Measurements from ENCODE around the gene IGSF21. TPM values are rescaled to one million over a fixed set of nuclear protein-coding genes. Genes with fewer than 3 reads are reported as not detected.

IGSF21 gene
- total RNA-seq, 4 donors from 2014 or later: 0.11 to 2.6 (median 0.69) TPM

- no peak overlapping the region for H3K4me3 ChIP-seq (replicated peaks in 1 of 3)
- H3K27me3 ChIP-seq: no peaks in the 10 kb centered on the region
- no peaks in the 10 kb centered on the region for H3K4me1 ChIP-seq
- H3K36me3 ChIP-seq: no peaks in the 10 kb centered on the region
- intact Hi-C loops (cut with DNase I): no loop called here
- WGBS, 2 donors: 93 to 99% methylated on average over 2 of the region's 2 CpGs
- DNase-seq: no peak
- no peak overlapping the region for H3K27ac ChIP-seq
- H3K9me3 ChIP-seq: no peaks in the 10 kb centered on the region
- TF ChIP-seq CTCF (IDR thresholded peaks at IDR 0.05): no peak
These were observed 14.0 kb upstream of the IGSF21 start for GRCh38 chr1:18093646-18094045.

- TF ChIP-seq CTCF (IDR thresholded peaks at IDR 0.05): no peak
- no peak for TF ChIP-seq POLR2A (IDR thresholded peaks at IDR 0.05)
- Histone ChIP-seq H3K27me3 (no peaks in the 10 kb centered on the region), H3K4me3 (replicated peaks in 1 of 3) (no peak overlapping the region), H3K36me3 (no peaks in the 10 kb centered on the region), H3K27ac (no peak overlapping the region), H3K9me3 (no peaks in the 10 kb centered on the region), H3K4me1 (no peaks in the 10 kb centered on the region)
- intact Hi-C loops (cut with DNase I): no loop called here
- 80 to 82% methylated on average over 1 of the region's 1 CpG for WGBS, 2 donors
- DNase-seq: no peak
These were observed 13.5 kb upstream of the IGSF21 start for GRCh38 chr1:18094096-18094495.

GRCh38 chr1:18097206-18097605 lies 10.4 kb upstream of the IGSF21 start:
- DNase-seq: no peak
- Histone ChIP-seq H3K27me3 (no peaks in the 10 kb centered on the region), H3K27ac (no peak overlapping the region), H3K9me3 (no peaks in the 10 kb centered on the region), H3K36me3 (no peaks in the 10 kb centered on the region), H3K4me3 (replicated peaks in 1 of 3) (no peak overlapping the region), H3K4me1 (no peaks in the 10 kb centered on the region)
- intact Hi-C loops (cut with DNase I): no loop called here
- TF ChIP-seq CTCF (IDR thresholded peaks at IDR 0.05): no peak
- no peak for TF ChIP-seq POLR2A (IDR thresholded peaks at IDR 0.05)

GRCh38 chr1:18099026-18099425 lies 8.6 kb upstream of the IGSF21 start:
- no peak for TF ChIP-seq POLR2A (IDR thresholded peaks at IDR 0.05)
- TF ChIP-seq CTCF (IDR thresholded peaks at IDR 0.05): no peak
- no peaks in the 10 kb centered on the region for H3K36me3 ChIP-seq
- no peaks in the 10 kb centered on the region for H3K27me3 ChIP-seq
- no peak for DNase-seq
- H3K4me3 ChIP-seq (replicated peaks in 1 of 3): no peak overlapping the region
- no peaks in the 10 kb centered on the region for H3K4me1 ChIP-seq
- intact Hi-C loops (cut with DNase I): no loop called here
- H3K27ac ChIP-seq: no peak overlapping the region
- WGBS, 2 donors: 62 to 63% methylated on average over 2 of the region's 2 CpGs
- no peaks in the 10 kb centered on the region for H3K9me3 ChIP-seq

GRCh38 chr1:18100060-18100459 lies 7.5 kb upstream of the IGSF21 start:
- intact Hi-C loops (cut with DNase I): loop anchor here (10.0 kb wide), 1 partner anchor 605 kb away; no protein-coding TSS in a partner anchor
- H3K36me3 ChIP-seq: no peaks in the 10 kb centered on the region
- H3K9me3 ChIP-seq: no peaks in the 10 kb centered on the region
- H3K4me1 ChIP-seq: no peaks in the 10 kb centered on the region
- no peak for TF ChIP-seq POLR2A (IDR thresholded peaks at IDR 0.05)
- TF ChIP-seq CTCF (IDR thresholded peaks at IDR 0.05): no peak
- no peaks in the 10 kb centered on the region for H3K27me3 ChIP-seq
- no peak for DNase-seq
- no peak overlapping the region for H3K27ac ChIP-seq
- H3K4me3 ChIP-seq (replicated peaks in 1 of 3): no peak overlapping the region
- 69 to 71% methylated on average over 12 of the region's 12 CpGs for WGBS, 2 donors

All from thyroid gland (tissue), 4 donors.